Activated CD8-positive, alpha-beta memory T cell treated with anti-CD3 and anti-CD28 coated beads, Interleukin-2, amount 50 U/mL, for 1 hour (primary cell): ENCODE results near the gene DLEU7.
A peak's percentile ranks its signal among the peaks of the same experiment; 100 is the strongest.

Experiments used
- DNase-seq: peaks from one replicate; pipeline ENCODE4 v3.0.0-alpha.2; 2020; ENCODE audit errors: extremely low read depth

The DLEU7 gene

DNA sequence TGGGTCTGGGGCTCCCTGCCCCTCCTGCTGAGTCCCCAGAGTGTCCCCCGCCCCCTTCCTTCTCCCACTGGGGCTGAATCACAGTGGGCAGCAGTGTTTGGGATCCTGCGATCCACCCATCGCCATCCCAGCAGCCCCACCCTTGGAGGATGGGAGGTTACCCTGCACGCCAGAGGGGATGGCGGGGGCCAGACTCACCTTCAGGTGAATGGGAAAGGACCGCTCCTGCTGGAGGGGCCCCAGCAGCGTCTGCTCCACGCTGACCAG lies 569 bp downstream of the DLEU7 start:
- DNase-seq, result no peak

DNA sequence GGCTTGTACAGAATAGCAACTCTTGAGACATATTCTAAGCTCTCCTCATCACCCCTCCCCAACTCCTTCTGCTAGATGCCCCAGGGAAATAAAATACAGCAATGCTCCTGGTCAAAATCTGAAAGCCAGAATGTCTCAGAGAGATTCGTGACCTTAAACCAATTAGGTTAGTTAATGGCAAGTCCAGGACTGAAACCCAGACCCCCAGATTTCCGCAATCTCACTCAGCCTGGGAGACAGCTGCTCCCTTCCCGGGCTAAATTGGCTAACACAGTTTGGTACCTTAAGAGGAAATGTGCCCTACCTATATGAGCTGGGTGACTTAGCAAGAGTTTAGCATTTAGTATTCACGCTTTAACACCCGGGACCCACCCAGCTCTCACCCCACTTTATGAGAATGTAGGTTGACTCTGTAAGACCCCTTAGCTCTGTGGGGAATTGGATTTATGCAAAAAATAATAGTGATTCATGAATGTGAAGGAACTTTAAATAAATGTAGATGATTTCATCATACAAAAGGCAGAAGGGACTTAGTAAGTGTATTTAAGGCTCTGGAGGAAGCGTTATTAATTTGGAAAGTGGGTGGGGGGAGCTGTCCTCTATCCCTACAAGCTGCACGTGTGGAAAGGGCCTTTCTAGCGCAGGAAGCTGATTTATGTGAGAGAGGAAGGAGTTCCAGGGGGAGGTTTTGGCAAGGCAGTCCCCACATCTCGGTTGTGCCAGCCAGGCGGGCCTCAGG lies 1.1 kb downstream of the DLEU7 start:
- no peak for DNase-seq

DNA sequence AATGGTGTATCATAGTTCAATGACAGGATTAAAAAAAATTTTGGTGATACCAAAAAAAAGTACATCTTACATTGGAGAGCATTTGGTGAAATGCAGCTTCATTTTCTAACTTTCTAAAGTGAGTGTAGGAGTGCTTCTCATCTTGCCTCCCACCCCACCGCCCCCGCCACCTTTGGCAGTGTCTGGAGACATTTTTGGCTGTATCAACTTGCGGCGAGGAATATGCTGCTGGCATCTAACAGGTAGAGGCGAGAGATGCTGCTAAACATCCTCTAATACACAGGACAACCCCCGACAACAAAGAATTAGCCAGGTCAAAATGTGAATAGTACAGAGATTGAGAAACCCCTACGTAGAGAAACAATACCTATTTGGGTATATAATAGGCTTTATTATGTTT lies 1.7 kb downstream of the DLEU7 start:
- no peak for DNase-seq

- DNase-seq, result no peak
Measured at GRCh38 chr13:50840284-50840683, 3.2 kb downstream of the DLEU7 start.

GRCh38 chr13:50839828-50840227 lies 3.7 kb downstream of the DLEU7 start:
- DNase-seq, result no peak

DNA sequence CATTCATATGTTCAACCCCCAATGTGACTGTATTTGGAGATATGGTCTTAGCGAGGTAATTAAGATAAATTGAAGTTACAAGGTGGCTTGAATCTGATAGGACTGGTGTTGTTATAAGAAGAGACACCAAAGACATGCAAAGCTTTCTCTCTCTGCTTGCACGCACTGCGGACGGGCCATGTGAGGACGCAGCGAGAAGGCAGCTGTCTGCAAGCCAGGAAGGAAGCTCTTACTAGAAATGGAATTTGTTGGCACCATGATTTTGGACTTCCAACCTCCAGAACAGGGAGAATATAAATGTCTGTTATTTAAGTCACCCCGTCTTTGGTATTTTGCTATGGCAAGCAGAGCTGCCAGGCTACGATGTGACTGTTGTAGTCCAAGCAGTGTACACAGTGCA lies 4.8 kb downstream of the DLEU7 start:
- DNase-seq, result no peak

DNA sequence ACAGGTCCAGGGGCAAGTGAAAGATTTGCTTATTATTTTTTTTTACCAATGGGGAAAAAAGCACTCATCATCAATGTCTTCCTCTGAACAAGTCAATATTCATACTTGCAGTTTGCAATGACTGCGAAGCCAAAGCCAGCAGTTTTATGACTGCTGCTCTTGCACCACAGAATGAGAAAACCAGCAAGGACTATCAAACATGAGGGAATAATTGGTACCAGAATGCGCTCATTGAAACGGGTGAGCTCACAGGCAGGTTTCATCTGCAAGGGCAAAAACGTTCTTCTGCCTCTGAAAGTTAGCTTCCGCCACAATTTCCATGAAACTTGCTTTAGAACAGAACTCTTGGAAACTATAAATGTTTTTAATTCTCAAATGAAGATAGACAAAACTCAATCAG lies 5.5 kb downstream of the DLEU7 start:
- DNase-seq, result no peak

DNA sequence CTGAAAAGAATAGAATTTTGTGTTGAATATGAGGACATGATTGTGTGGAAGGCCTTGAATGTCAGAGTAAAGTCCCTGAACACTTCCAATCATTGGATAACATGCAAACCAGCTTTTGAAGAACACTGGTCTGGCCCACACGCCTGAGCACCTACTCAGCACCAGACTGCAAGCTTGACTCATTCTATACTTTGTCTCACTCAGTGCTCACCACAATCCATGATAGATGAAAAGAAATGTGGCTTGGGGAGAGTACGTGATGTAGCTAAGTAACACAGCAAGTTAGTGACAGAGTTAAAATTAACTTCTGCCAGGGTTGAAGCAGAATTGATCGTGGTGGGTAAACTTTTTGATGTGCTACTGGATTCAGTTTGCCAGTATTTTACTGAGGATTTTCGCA lies 12.0 kb downstream of the DLEU7 start:
- no peak for DNase-seq

- DNase-seq, result no peak
Measured at GRCh38 chr13:50829896-50830295, 13.6 kb downstream of the DLEU7 start.

- DNase-seq, result no peak
Measured at GRCh38 chr13:50829226-50829625, 14.3 kb downstream of the DLEU7 start.

GRCh38 chr13:50826035-50826434 lies 17.5 kb downstream of the DLEU7 start:
- no peak for DNase-seq

DNA sequence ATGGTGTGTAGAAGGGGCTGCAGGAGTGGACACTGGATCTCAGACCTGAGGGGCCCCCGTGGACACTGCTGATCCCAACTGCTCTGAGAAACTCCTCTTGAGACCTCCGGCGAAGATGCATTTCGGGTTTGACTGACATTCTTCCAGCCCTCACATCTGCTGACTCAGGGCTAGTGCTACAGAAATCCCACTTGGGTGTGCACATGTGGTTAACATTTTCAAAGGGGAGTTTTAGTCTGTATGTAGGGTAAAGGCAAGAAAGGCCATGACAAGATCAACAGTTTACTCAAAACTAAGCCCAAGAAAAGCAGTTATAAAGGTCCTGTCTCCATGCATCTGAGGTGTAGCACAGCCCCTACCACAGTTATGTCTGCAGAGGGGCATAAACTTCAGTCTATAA lies 31.2 kb downstream of the DLEU7 start:
- DNase-seq, result no peak

GRCh38 chr13:50810998-50811397 lies 32.5 kb downstream of the DLEU7 start:
- DNase-seq, result no peak

DNA sequence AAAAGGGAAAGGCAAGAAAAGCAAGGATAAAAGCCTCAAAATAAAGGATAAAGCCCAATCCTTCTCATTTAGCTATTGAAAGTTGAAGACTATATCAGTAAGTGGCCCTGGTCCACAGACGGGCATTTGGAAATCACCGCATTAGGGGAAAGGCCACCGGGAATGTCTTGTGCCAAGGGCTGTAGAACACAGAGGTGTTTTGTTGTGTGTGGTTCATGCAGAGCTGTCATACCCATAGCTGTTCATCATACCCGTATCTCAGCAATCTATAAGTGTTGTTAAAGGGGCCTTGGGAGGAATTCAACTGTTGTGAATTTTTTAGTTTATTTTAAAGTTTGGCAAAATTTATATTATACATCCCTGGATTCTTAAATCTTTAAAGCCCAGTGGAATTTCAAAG lies 33.0 kb downstream of the DLEU7 start:
- no peak for DNase-seq

DNA sequence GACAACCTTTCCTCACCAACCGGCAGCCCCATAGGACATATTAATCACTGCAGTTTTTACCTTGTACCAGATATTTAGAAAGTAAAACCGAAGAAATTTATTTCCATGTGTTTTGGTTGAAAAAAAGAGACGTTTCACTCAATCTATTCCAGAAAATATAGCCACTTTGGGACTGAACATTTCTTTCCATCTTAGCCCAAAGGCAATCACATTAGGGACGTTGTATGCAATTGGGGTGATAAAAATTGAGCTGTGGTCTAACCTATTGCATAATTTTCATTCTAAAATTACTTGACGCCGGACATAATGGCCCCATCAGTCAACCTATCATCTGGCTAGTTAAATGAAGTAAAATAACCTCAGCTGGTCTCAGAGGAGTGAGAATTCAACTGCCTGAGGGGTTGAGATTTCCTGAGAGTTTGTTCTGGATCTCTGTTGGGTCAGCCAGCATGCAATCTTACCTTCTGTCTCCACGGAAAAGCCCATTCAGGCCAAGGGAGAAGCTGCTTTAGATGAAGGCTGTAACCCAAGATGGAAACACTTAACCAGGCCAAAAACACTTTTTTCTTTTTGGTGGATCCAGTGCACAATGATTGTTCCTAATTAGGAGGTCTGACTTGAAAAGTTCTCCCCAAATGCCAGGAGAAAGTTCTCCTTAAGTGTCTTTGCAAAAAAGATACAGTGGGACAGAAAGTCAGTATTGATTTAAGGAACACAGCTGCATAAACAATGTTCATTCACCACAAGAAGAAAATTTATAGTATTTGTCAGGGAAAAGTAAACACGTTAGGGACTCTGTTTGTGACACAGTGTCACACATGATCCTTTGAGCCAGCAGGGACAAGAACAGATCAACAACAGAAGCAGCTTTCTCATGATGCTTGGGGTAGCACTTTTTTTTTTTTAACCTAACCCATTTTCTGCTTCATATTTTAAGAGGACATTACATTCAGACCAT lies 34.1 kb downstream of the DLEU7 start:
- DNase-seq, result no peak

DNA sequence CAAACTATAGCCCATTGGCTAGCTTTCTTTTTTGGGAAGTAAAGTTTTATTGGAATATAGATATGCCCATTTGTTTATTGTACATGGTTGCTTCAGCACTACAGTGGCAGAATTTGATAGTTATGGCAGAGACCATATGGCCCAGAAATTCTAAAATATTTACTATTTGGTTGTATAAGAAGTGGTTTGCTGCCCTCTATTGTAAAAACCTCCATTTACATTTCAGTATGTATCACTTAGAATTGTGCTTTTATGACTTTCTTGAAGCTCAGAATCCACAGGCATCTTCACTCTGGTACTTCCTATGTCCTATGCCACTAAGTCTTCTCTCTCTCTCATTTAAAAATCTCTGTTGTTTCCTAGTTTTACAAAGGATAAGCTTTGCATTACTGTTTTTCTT lies 37.7 kb downstream of the DLEU7 start:
- no peak for DNase-seq

- peak; percentile 2 for DNase-seq
Measured at GRCh38 chr13:50801087-50801931, 42.2 kb downstream of the DLEU7 start.

DNA sequence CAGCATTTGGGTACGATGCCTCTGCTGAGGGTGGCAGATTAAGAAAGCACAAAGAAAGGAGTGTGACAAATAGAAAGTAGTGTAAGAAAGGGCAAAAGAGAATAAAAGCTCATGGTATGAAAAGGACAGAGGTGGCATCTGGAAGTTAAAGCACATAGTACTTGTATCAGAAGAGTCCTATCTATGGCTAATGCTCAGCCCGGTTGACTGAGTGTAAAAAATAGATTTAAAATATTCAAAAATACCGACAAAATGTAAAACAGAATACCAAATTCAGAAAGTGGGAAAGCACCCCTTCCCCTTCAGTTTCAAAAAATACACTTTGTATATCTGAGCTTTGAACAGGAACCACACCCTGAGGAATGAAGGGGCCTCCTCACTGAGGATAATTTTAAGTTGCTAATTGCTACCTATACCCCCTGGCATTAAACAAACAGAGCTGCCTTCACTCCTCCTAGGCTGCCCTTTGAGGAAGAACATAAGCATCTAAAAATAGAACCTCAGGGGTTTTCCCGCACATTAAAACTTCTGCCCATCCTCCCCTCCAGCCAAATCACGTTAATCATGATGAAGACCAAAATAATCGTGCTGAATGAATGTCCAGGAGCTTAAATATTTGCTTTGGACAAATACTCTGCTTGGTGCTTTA lies 43.3 kb downstream of the DLEU7 start:
- DNase-seq, result no peak

DNA sequence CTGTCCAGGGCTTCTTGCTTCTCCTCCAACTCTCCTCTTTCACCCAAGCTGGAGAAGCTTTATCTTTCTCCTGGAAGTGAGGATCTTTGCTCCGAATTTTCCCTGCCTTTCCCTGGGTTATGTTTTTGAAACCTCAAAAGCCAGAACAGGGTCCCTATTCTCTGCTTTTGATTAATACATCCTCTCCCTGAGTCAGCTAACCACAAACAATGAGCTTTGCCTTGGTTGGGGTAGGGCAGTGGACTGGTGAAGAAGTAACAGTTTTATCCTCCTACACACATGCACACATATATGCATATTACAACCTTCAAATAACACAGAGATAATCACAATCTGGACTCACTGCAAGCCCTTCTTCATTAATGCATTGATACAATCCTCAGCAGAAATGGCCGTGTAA lies 44.6 kb downstream of the DLEU7 start:
- DNase-seq, result no peak

- DNase-seq, result no peak
Measured at GRCh38 chr13:50797091-50797490, 46.4 kb downstream of the DLEU7 start.

GRCh38 chr13:50796463-50796862 lies 47.0 kb downstream of the DLEU7 start:
- no peak for DNase-seq

DNA sequence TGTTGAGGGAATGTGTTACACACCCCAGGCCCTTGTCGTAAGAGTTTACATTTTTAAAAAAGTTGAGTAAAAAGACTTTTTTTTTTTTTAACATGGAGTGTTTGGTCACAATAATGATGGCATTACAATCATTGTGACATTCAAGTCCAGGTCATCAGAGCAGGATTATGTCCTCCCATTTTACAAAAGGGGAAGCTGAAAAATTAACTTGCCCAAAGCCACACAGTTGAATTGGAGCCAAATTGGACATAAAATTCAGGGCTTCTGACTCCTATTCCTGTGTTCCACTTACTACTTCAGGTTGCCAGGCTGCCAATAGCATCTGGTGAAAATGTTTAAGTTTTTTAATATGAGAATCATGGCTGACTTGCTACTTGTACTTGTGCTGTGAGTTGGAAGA lies 49.3 kb downstream of the DLEU7 start:
- no peak for DNase-seq
